Subcutaneous adipose tissue (tissue), 4 donors: ENCODE measurements around the gene ETV3. TPM values are rescaled to one million over a fixed set of nuclear protein-coding genes. Genes with fewer than 3 reads are reported as not detected.

Source experiments
- total RNA-seq, 4 donors: library from RNA; depleted of rRNA; stranded (reverse); fragments of >200 nt; gene quantifications; one replicate each; pipeline ENCODE4 v1.1.0, GENCODE V29; 2016
- TF ChIP-seq, protein P1 (sequence below): fragments of 450-650 bp; IDR thresholded peaks from one replicate; pipeline ENCODE4 v1.5.1; 2016; ENCODE audit warnings: low read depth, mild to moderate bottlenecking, control low read depth, antibody characterized with exemption, moderate library complexity

The ETV3 gene
- total RNA-seq, 4 donors from 2014 or later, result 18.9 to 26.4 (median 22.7) TPM

DNA sequence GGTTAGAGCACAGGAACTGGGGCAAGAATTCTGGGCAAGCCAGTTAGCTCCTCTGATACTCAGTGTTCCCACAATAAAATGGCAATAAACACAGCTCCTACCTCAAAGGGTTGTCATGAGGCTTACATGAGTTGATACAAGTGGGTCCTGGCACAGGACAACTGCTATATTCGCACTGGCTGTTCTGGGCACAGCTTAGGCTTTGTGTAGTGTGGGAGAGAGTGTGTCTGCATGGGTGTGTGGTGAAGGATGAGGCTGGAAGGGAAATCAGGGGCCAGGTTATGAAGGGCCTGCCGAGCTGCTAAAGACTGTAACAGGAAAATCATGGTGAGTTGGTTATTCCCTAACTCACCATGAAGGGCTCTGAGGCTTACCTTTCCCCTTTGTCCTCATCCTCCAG is 18.7 kb downstream of the ETV3 start:
- TF ChIP-seq, protein P1, sequence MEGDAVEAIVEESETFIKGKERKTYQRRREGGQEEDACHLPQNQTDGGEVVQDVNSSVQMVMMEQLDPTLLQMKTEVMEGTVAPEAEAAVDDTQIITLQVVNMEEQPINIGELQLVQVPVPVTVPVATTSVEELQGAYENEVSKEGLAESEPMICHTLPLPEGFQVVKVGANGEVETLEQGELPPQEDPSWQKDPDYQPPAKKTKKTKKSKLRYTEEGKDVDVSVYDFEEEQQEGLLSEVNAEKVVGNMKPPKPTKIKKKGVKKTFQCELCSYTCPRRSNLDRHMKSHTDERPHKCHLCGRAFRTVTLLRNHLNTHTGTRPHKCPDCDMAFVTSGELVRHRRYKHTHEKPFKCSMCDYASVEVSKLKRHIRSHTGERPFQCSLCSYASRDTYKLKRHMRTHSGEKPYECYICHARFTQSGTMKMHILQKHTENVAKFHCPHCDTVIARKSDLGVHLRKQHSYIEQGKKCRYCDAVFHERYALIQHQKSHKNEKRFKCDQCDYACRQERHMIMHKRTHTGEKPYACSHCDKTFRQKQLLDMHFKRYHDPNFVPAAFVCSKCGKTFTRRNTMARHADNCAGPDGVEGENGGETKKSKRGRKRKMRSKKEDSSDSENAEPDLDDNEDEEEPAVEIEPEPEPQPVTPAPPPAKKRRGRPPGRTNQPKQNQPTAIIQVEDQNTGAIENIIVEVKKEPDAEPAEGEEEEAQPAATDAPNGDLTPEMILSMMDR, result no peak

GRCh38 chr1:157119008-157119407 is 19.2 kb downstream of the ETV3 start:
- TF ChIP-seq, protein P1, result no peak

DNA sequence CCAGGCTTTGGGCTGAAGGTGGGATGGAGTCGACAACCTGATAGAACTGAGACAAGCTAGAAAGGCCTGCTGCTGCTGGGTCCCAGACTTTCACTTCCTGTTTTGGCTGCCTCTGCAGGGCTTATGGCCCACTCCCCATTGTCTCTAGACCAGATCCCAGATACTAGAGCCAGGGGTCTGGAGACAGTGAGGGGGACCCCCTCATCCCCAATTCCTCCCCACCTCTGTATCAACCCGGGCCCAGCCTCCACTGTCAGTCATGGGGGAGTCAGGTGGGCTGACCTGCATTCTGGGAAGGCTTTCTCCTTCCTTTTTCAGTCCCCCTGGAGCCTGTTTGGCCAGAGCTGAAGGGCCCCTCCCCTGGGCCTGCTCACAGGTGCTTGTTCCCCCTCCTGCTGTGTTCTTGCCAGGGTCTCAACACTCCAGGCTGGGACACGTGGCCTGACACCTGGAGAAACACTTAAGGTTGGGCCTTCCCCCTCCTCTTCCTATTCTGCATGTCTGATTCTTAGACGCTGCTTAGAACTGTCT is 20.6 kb downstream of the ETV3 start:
- TF ChIP-seq, protein P1, result no peak

GRCh38 chr1:157116737-157117103 is 21.5 kb downstream of the ETV3 start:
- TF ChIP-seq, protein P1, result no peak

DNA sequence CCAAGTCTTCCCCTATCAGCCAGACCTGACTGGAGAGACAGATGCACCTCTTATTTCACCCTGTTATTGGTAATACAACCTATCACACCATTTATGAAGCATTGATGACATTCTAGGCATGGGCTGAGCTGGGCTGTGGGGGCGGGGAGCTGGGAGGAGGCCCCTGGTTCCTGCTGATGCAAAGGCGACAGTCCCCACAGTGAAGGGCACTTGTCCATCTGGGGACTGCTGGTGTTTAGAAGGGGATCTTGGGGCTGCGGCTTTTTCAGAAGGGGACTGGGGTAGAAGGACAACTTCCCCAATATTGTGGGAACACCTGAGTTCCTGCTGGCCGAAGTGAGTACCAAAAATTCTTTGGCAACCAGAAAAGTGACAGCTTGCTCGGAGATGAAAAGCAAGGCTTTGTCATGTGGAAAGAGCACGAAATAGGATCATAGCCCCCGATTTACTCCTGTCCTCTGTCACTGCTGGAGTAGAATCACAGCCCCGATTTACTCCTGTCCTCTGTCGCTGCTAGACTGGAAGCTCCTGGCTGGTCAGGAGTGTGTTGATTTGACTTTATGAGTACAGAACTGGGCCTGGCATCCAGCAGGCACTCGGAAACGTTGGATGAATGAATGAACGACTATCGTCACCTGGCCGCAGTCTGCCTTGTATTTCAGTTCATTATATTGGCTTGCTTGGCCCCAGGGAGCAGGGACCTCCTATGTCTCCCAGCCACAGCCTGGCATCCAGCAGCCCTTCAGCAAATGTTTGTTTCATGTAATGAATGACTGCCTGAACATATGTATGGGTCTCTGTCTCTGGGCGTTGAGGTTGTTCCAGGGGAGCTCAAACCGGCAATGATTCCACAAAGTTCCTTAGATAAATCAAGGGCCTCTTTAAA is 22.1 kb downstream of the ETV3 start:
- TF ChIP-seq, protein P1, result no peak

GRCh38 chr1:157115429-157115838 is 22.8 kb downstream of the ETV3 start:
- TF ChIP-seq, protein P1, result no peak

GRCh38 chr1:157114183-157115121 is 23.7 kb downstream of the ETV3 start:
- TF ChIP-seq, protein P1, result no peak
